Parathyroid adenoma (tissue), 2 donors: ENCODE data around the gene OTULINL.

Experiments
- H2AFZ ChIP-seq: fragments of 300-600 bp; sonication (generic); one replicate; pipeline ENCODE4 v1.7.0; 2017; ENCODE audit warnings: antibody characterized with exemption, mild to moderate bottlenecking
- H3K27ac ChIP-seq: fragments of 300-600 bp; sonication (generic); one replicate; pipeline ENCODE4 v1.7.0; 2017
- H3K27me3 ChIP-seq: fragments of 300-600 bp; sonication (generic); one replicate; pipeline ENCODE4 v1.7.0; 2017; ENCODE audit warnings: low read length; ENCODE audit not compliant: control insufficient read depth, insufficient read depth
- H3K36me3 ChIP-seq: fragments of 300-600 bp; sonication (generic); one replicate; pipeline ENCODE4 v1.7.0; 2017; ENCODE audit warnings: low read length; ENCODE audit not compliant: control insufficient read depth, insufficient read depth
- H3K4me1 ChIP-seq: fragments of 300-600 bp; sonication (generic); one replicate; pipeline ENCODE4 v1.7.0; 2017; ENCODE audit warnings: control low read depth
- H3K4me2 ChIP-seq: fragments of 300-600 bp; sonication (generic); one replicate; pipeline ENCODE4 v1.7.0; 2017; ENCODE audit warnings: low read length
- H3K4me3 ChIP-seq: fragments of 300-600 bp; sonication (generic); one replicate; pipeline ENCODE4 v1.7.0; 2017; ENCODE audit warnings: low read depth, low read length
- H3K79me2 ChIP-seq: fragments of 300-600 bp; sonication (generic); one replicate; pipeline ENCODE4 v1.7.0; 2017; ENCODE audit warnings: control low read depth
- H3K9ac ChIP-seq: fragments of 300-600 bp; sonication (generic); one replicate; pipeline ENCODE4 v1.7.0; 2017; ENCODE audit warnings: mild to moderate bottlenecking
- H3K9me3 ChIP-seq: fragments of 300-600 bp; sonication (generic); one replicate; pipeline ENCODE4 v1.7.0; 2017; ENCODE audit warnings: low read length; ENCODE audit not compliant: control insufficient read depth
- TF ChIP-seq, protein P1 (sequence below): fragments of 300-600 bp; sonication (generic); IDR thresholded peaks from one replicate; pipeline ENCODE4 v1.7.0; 2017; ENCODE audit warnings: antibody characterized with exemption, mild to moderate bottlenecking
- donor health status: primary hyperparathyroidism.

The OTULINL gene

DNA sequence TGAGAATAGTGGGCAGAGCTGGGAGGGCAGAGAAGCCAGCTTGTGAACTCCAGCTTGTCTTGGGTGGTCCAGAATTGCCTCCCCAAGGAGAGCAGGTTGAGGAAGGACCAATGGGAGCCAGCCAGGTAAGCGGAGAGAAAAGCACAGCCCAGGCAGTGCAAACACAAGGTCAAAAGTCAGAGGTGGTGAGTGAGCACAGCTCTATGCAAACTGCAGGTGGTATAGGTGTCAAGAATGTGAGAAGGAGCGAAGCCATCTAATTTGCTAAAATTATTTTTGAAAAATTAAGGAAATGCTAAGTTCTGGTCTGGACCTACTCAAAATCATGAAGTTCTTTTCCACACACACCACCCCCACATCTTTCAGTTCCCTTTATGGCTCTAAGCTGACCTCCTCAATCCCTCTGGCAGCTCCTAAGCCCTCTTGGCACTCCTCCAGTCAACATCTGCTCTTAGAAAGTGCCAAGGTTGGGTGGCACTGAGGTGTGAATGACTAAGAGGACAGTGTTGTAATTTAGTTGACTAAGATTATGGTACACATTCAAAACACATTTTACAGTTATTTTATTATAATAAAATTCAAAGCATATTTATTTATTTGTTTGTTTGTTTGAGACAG, 6.6 kb upstream of the OTULINL start:
- Histone ChIP-seq H3K27ac (no peak overlapping the region), H3K9me3 (no peaks in the 10 kb centered on the region), H3K79me2 (no peaks in the 10 kb centered on the region), H3K4me3 (no peak overlapping the region), H3K27me3 (no peaks in the 10 kb centered on the region), H3K9ac (no peak overlapping the region), H2AFZ (no peak overlapping the region), H3K36me3 (no peaks in the 10 kb centered on the region), H3K4me1 (no peaks in the 10 kb centered on the region), H3K4me2 (no peak overlapping the region)
- TF ChIP-seq, protein P1, sequence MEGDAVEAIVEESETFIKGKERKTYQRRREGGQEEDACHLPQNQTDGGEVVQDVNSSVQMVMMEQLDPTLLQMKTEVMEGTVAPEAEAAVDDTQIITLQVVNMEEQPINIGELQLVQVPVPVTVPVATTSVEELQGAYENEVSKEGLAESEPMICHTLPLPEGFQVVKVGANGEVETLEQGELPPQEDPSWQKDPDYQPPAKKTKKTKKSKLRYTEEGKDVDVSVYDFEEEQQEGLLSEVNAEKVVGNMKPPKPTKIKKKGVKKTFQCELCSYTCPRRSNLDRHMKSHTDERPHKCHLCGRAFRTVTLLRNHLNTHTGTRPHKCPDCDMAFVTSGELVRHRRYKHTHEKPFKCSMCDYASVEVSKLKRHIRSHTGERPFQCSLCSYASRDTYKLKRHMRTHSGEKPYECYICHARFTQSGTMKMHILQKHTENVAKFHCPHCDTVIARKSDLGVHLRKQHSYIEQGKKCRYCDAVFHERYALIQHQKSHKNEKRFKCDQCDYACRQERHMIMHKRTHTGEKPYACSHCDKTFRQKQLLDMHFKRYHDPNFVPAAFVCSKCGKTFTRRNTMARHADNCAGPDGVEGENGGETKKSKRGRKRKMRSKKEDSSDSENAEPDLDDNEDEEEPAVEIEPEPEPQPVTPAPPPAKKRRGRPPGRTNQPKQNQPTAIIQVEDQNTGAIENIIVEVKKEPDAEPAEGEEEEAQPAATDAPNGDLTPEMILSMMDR, result no peak

GRCh38 chr5:14576206-14576605, 5.4 kb upstream of the OTULINL start:
- H2AFZ ChIP-seq, result no peak overlapping the region
- H3K79me2 ChIP-seq, result no peaks in the 10 kb centered on the region
- H3K9me3 ChIP-seq, result no peaks in the 10 kb centered on the region
- no peaks in the 10 kb centered on the region for H3K4me1 ChIP-seq
- TF ChIP-seq, protein P1, result no peak
- H3K36me3 ChIP-seq, result no peaks in the 10 kb centered on the region
- H3K27me3 ChIP-seq, result no peaks in the 10 kb centered on the region
- no peak overlapping the region for H3K27ac ChIP-seq
- no peak overlapping the region for H3K4me3 ChIP-seq
- no peak overlapping the region for H3K9ac ChIP-seq
- no peak overlapping the region for H3K4me2 ChIP-seq

- Histone ChIP-seq H3K9me3 (no peaks in the 10 kb centered on the region), H3K9ac (no peak overlapping the region)
- TF ChIP-seq, protein P1, result no peak
Measured at GRCh38 chr5:14577079-14577725, 4.4 kb upstream of the OTULINL start.

GRCh38 chr5:14577971-14578370, 3.6 kb upstream of the OTULINL start:
- H3K9me3 ChIP-seq, result no peaks in the 10 kb centered on the region
- H2AFZ ChIP-seq, result no peak overlapping the region
- TF ChIP-seq, protein P1, result no peak
- H3K4me1 ChIP-seq, result no peaks in the 10 kb centered on the region
- H3K79me2 ChIP-seq, result no peaks in the 10 kb centered on the region
- no peak overlapping the region for H3K4me2 ChIP-seq
- H3K27me3 ChIP-seq, result no peaks in the 10 kb centered on the region
- H3K9ac ChIP-seq, result no peak overlapping the region
- no peak overlapping the region for H3K4me3 ChIP-seq
- H3K27ac ChIP-seq, result no peak overlapping the region
- no peaks in the 10 kb centered on the region for H3K36me3 ChIP-seq

More at GRCh38 chr5:14577079-14577725, 4.4 kb upstream of the OTULINL start:
- no peak overlapping the region for H2AFZ ChIP-seq
- no peaks in the 10 kb centered on the region for H3K79me2 ChIP-seq
- H3K4me2 ChIP-seq, result no peak overlapping the region
- H3K27ac ChIP-seq, result no peak overlapping the region
- no peaks in the 10 kb centered on the region for H3K27me3 ChIP-seq
- H3K4me3 ChIP-seq, result no peak overlapping the region
- H3K36me3 ChIP-seq, result no peaks in the 10 kb centered on the region
- no peaks in the 10 kb centered on the region for H3K4me1 ChIP-seq

GRCh38 chr5:14579246-14579645, 2.3 kb upstream of the OTULINL start:
- TF ChIP-seq, protein P1, result no peak
- Histone ChIP-seq H2AFZ (no peak overlapping the region), H3K4me3 (no peak overlapping the region), H3K27ac (no peak overlapping the region), H3K79me2 (no peaks in the 10 kb centered on the region), H3K36me3 (no peaks in the 10 kb centered on the region), H3K27me3 (no peaks in the 10 kb centered on the region), H3K9me3 (no peaks in the 10 kb centered on the region), H3K4me2 (no peak overlapping the region), H3K9ac (no peak overlapping the region), H3K4me1 (no peaks in the 10 kb centered on the region)
